Nephron (organoid): ENCODE measurements around the gene TMEM205.
A peak's percentile ranks its signal among the peaks of the same experiment; 100 is the strongest.

Experiments
- H3K27ac Mint-ChIP-seq, 3 experiments: 2 replicates each; pipeline ENCODE4 v1.8.0; 2020; ENCODE audit warnings: mixed read lengths in 3 of 3, mild to moderate bottlenecking in 2 of 3, moderate library complexity in 1 of 3
- H3K27me3 Mint-ChIP-seq: 2 replicates; pipeline ENCODE4 v1.8.0; 2021; ENCODE audit warnings: low read depth, mild to moderate bottlenecking, moderate library complexity, mixed read lengths
- H3K36me3 Mint-ChIP-seq: 2 replicates; pipeline ENCODE4 v1.8.0; 2020; ENCODE audit warnings: low read depth, mixed read lengths
- H3K4me1 Mint-ChIP-seq: 2 replicates; pipeline ENCODE4 v1.8.0; 2020; ENCODE audit warnings: mixed read lengths
- H3K4me3 Mint-ChIP-seq, 3 experiments: 2 replicates each; pipeline ENCODE4 v1.8.0; 2020; ENCODE audit warnings: mild to moderate bottlenecking in 3 of 3, mixed read lengths in 3 of 3, moderate library complexity in 2 of 3
- H3K9me3 Mint-ChIP-seq: 2 replicates; pipeline ENCODE4 v1.8.0; 2020; ENCODE audit warnings: mixed read lengths
- TF ChIP-seq, protein P1 (sequence below), 3 experiments: fragments of 200-600 bp; sonication (generic); IDR thresholded peaks; one replicate each; pipeline ENCODE4 v1.5.0; 2021; ENCODE audit warnings: antibody characterized with exemption in 3 of 3; ENCODE audit not compliant: unreplicated experiment in 3 of 3

The TMEM205 gene

DNA sequence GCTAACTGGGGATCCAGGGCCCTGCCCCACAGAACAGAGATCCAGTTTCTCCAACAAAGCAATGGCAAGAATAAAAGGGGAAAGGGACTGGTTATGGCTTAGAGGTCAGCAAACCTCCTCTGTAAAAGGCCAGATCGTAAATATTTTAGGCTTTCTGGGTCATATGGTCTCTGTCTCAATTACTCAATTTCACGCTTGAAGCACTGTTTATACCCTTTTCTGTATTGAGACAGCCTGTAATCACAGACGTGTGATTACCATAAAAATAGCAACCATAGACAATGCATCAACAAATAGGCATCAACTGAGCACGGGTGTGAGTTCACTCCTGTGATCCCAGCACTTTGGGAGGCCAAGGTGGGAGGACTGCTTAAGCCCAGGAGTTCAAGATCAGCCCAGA lies 15.9 kb downstream of the TMEM205 start:
- TF ChIP-seq, protein P1, sequence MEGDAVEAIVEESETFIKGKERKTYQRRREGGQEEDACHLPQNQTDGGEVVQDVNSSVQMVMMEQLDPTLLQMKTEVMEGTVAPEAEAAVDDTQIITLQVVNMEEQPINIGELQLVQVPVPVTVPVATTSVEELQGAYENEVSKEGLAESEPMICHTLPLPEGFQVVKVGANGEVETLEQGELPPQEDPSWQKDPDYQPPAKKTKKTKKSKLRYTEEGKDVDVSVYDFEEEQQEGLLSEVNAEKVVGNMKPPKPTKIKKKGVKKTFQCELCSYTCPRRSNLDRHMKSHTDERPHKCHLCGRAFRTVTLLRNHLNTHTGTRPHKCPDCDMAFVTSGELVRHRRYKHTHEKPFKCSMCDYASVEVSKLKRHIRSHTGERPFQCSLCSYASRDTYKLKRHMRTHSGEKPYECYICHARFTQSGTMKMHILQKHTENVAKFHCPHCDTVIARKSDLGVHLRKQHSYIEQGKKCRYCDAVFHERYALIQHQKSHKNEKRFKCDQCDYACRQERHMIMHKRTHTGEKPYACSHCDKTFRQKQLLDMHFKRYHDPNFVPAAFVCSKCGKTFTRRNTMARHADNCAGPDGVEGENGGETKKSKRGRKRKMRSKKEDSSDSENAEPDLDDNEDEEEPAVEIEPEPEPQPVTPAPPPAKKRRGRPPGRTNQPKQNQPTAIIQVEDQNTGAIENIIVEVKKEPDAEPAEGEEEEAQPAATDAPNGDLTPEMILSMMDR (IDR thresholded peaks at IDR 0.05; ENCODE audit: unreplicated experiment in 3 of 3), result no peak
- H3K9me3 Mint-ChIP-seq, result no peaks in the 10 kb centered on the region
- peaks cover 41% of the 10 kb centered on the region for H3K36me3 Mint-ChIP-seq
- no peaks in the 10 kb centered on the region for H3K27me3 Mint-ChIP-seq
- no peak overlapping the region for H3K4me3 Mint-ChIP-seq
- H3K27ac Mint-ChIP-seq, result no peak overlapping the region
- H3K4me1 Mint-ChIP-seq, result no peaks in the 10 kb centered on the region

DNA sequence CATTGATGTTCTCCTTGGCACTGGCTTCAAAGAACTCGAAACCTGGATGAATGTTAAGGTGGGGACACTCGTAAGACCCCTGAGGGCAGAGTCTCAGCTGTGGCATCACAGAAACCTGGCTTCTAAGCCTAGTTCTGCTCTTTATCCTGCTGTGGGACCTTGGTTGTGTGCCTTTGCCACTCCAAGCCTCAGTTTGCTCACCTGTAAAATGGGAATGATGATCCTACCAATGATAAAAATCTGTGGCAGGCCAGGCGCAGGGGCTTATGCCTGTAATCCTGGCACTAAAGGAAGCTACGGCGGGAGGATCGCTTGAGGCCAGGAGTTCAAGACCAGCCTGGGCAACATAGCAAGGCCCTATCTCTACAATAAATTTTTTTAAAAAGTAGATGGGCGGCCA lies 20.5 kb downstream of the TMEM205 start:
- H3K27me3 Mint-ChIP-seq, result no peaks in the 10 kb centered on the region
- no peaks in the 10 kb centered on the region for H3K9me3 Mint-ChIP-seq
- TF ChIP-seq, protein P1 (IDR thresholded peaks at IDR 0.05; ENCODE audit: unreplicated experiment in 3 of 3), result no peak
- peaks cover 32% of the 10 kb centered on the region for H3K4me1 Mint-ChIP-seq
- H3K4me3 Mint-ChIP-seq, result no peak overlapping the region
- H3K27ac Mint-ChIP-seq, result no peak overlapping the region
- H3K36me3 Mint-ChIP-seq, result peaks cover 21% of the 10 kb centered on the region

DNA sequence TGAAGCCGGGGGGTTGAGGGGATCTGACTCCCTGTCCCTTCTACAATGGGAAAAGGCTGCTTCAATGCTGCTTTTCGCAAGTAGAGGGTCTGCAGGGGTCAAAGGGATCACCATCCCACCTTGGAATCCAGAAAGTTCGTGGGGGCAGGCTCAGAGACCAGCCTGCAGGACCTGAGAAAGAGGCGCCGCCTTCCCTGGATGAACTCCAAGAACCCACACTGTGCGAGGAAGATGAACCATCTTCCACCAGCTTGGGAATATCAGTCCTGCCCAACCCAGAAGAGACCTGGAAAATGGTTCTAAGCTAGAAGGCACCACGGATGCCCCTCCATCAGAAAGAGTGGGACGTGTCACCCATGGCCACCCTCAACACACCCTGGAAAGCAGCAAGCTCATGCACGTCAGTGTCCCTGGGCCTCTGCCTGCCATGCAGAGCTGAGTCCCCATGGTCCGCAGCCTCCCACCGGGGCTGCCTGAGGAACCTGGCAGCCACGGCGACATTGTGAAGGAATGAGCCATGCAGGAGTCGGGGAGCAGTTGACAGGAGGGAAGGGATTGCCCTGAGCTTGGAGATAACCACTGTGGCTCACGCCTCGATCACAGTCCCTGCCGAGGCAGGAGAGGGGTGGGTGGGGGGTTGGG lies 21.2 kb downstream of the TMEM205 start:
- Mint-ChIP-seq H3K4me1 (peaks cover 32% of the 10 kb centered on the region), H3K4me3 (no peak overlapping the region), H3K27ac (peak overlapping the region; percentile 93 to 97 (median 95)), H3K9me3 (no peaks in the 10 kb centered on the region), H3K27me3 (no peaks in the 10 kb centered on the region), H3K36me3 (peaks cover 16% of the 10 kb centered on the region)
- TF ChIP-seq, protein P1 (IDR thresholded peaks at IDR 0.05; ENCODE audit: unreplicated experiment in 3 of 3), result no peak

DNA sequence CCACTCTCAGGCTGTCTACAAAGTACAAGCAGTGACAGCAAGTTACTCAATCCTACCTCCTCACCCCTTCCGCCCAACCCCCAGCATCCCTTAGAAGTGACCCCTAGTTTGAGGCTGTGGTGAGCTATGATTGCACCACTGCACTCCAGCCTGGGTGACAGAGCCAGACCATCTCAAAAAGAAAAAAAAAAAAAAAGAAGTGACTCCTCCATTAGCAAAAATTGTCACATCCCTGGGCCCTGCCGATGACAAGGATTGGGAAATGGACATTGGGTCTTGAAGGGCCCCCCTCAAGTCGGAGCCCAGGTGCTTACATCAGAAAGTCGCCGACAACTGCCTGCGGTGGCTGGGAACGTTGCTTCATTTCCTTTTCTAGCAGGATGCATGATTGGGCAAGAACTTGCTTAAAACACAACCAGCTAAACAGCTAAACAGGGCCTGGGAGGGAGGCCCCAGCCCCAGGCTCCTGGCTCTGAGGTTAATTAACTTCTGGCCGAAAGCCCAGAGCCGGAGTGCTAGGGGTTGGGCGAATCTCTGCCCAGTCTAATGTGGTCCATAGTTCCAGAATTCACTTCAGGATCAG lies 21.9 kb downstream of the TMEM205 start:
- H3K27me3 Mint-ChIP-seq, result no peaks in the 10 kb centered on the region
- peaks cover 13% of the 10 kb centered on the region for H3K36me3 Mint-ChIP-seq
- peaks cover 32% of the 10 kb centered on the region for H3K4me1 Mint-ChIP-seq
- H3K9me3 Mint-ChIP-seq, result no peaks in the 10 kb centered on the region
- H3K4me3 Mint-ChIP-seq, result peak overlapping the region; percentile 42 to 62 (median 60)
- peak overlapping the region; percentile 93 to 97 (median 95) for H3K27ac Mint-ChIP-seq
- TF ChIP-seq, protein P1 (IDR thresholded peaks at IDR 0.05; ENCODE audit: unreplicated experiment in 3 of 3), result no peak

DNA sequence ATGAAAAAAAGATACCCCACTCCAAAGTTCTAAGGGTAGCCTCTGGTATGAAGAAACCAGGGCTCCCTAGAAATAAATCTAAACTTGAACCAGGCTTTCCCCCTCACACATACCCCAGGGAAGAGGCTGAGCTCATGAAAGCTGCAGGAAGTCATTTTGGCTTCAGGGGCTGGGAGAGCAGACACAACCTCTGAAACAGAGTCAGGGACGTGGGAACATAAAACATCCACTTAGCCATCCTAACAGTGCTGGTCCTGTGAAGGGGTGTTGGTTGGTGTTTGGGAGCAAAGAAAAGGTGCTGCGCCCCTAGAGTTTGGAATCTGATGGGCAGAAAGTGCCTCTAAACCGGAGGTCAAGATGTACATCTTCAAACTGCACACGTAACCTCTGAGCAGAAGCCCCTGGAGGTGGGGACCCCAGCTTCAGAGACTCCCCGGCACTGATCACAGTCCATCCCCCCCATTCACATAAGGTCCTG lies 22.4 kb downstream of the TMEM205 start:
- H3K9me3 Mint-ChIP-seq, result no peaks in the 10 kb centered on the region
- no peaks in the 10 kb centered on the region for H3K27me3 Mint-ChIP-seq
- peak overlapping the region; percentile 93 to 97 (median 95) for H3K27ac Mint-ChIP-seq

More for the DNA sequence above, 22.4 kb downstream of the TMEM205 start:
- TF ChIP-seq, protein P1 (IDR thresholded peaks at IDR 0.05; ENCODE audit: unreplicated experiment in 3 of 3), result no peak
- H3K4me3 Mint-ChIP-seq, result peak overlapping the region in 1 of 3 experiments; percentile 42
- H3K36me3 Mint-ChIP-seq, result peaks cover 13% of the 10 kb centered on the region
- peaks cover 32% of the 10 kb centered on the region for H3K4me1 Mint-ChIP-seq
